GM23338 (cell line): ENCODE results near the gene NUDT4B. TPM values are rescaled to one million over a fixed set of nuclear protein-coding genes. Genes with fewer than 3 reads are reported as not detected.
"Not testable (repeated sequence)": the region's sequence is repeated elsewhere in the genome, so short reads cannot be mapped to it uniquely, and the experiment has no call there.

Experiments used
- ATAC-seq: fragments of 200-7000 bp; cut with Tn5 transposase; 3 replicates; pipeline ENCODE4 v1.9.1; 2020
- DNase-seq: peaks from one replicate; pipeline ENCODE4 v3.0.0-alpha.2; 2015; ENCODE audit warnings: low spot score
- H2AFZ ChIP-seq: fragments of 200-600 bp; sonication (generic); 2 replicates; pipeline ENCODE4 v1.8.0; 2016; ENCODE audit warnings: antibody characterized with exemption, mild to moderate bottlenecking, moderate library complexity
- H3F3A ChIP-seq: fragments of 200-600 bp; sonication (generic); replicated peaks from 2 replicates; pipeline ENCODE4 v1.8.0; 2017; ENCODE audit warnings: antibody characterized with exemption, mixed run types, low read depth
- H3K27ac ChIP-seq: fragments of 200-600 bp; sonication (generic); 2 replicates; pipeline ENCODE4 v1.6.1; 2016; ENCODE audit warnings: low read depth
- H3K27me3 ChIP-seq: fragments of 200-600 bp; sonication (generic); 2 replicates; pipeline ENCODE4 v1.8.0; 2016; ENCODE audit warnings: mild to moderate bottlenecking, mixed run types, moderate library complexity; ENCODE audit not compliant: insufficient read depth
- H3K36me3 ChIP-seq: fragments of 200-600 bp; sonication (generic); 2 replicates; pipeline ENCODE4 v1.8.0; 2016; ENCODE audit warnings: mild to moderate bottlenecking; ENCODE audit not compliant: insufficient read depth
- H3K4me1 ChIP-seq: fragments of 200-600 bp; sonication (generic); 2 replicates; pipeline ENCODE4 v1.8.0; 2016; ENCODE audit warnings: mild to moderate bottlenecking, moderate library complexity; ENCODE audit not compliant: insufficient read depth
- H3K4me2 ChIP-seq: fragments of 200-600 bp; sonication (generic); 2 replicates; pipeline ENCODE4 v1.7.1; 2017; ENCODE audit warnings: mixed run types
- H3K4me3 ChIP-seq: fragments of 200-600 bp; sonication (generic); 2 replicates; pipeline ENCODE4 v1.6.1; 2016; ENCODE audit warnings: mixed run types
- H3K79me2 ChIP-seq: fragments of 200-600 bp; sonication (generic); replicated peaks from 2 replicates; pipeline ENCODE4 v1.8.0; 2017; ENCODE audit warnings: mild to moderate bottlenecking; ENCODE audit not compliant: insufficient read depth
- H3K9me2 ChIP-seq: fragments of 200-600 bp; sonication (generic); 2 replicates; pipeline ENCODE4 v1.8.0; 2017; ENCODE audit not compliant: insufficient read depth
- H4K20me1 ChIP-seq: fragments of 200-600 bp; sonication (generic); replicated peaks from 2 replicates; pipeline ENCODE4 v1.8.0; 2017; ENCODE audit warnings: mild to moderate bottlenecking; ENCODE audit not compliant: insufficient read depth
- H3K27ac Mint-ChIP-seq: 2 replicates; pipeline ENCODE4 v1.8.0; 2020; ENCODE audit warnings: inconsistent platforms, mild to moderate bottlenecking, moderate library complexity, mixed read lengths
- H3K27me3 Mint-ChIP-seq: 3 replicates; pipeline ENCODE4 v1.8.0; 2022; ENCODE audit warnings: low read depth, mild to moderate bottlenecking, moderate library complexity, mixed read lengths, inconsistent platforms; ENCODE audit not compliant: insufficient read depth, poor library complexity
- H3K36me3 Mint-ChIP-seq: 3 replicates; pipeline ENCODE4 v1.8.0; 2021; ENCODE audit warnings: low read depth, mild to moderate bottlenecking, inconsistent platforms, moderate library complexity, mixed read lengths
- H3K4me1 Mint-ChIP-seq: 3 replicates; pipeline ENCODE4 v1.8.0; 2020; ENCODE audit warnings: mild to moderate bottlenecking, inconsistent platforms, mixed read lengths
- H3K4me3 Mint-ChIP-seq: 3 replicates; pipeline ENCODE4 v1.8.0; 2021; ENCODE audit warnings: moderate library complexity, mild to moderate bottlenecking, inconsistent platforms, mixed read lengths
- H3K9me3 Mint-ChIP-seq: 3 replicates; pipeline ENCODE4 v1.8.0; 2020; ENCODE audit warnings: moderate library complexity, mild to moderate bottlenecking, inconsistent platforms, mixed read lengths
- polyA plus RNA-seq: library from polyadenylated mRNA; unstranded; fragments of >200 nt; fragmentation: Nextera tagmentation; extraction: Ambion mirVana; gene quantifications from 2 replicates; pipeline ENCODE4 v1.2.1, GENCODE V29; 2016
- total RNA-seq: library from RNA; depleted of rRNA; stranded (reverse); fragments of >200 nt; shearing (Covaris generic); gene quantifications from 2 replicates; pipeline ENCODE4 v1.2.3, GENCODE V29; 2014

Gene NUDT4B
- total and polyA plus RNA-seq, 2 experiments from 2014 or later: 28.1 TPM; not detected in 1

DNA sequence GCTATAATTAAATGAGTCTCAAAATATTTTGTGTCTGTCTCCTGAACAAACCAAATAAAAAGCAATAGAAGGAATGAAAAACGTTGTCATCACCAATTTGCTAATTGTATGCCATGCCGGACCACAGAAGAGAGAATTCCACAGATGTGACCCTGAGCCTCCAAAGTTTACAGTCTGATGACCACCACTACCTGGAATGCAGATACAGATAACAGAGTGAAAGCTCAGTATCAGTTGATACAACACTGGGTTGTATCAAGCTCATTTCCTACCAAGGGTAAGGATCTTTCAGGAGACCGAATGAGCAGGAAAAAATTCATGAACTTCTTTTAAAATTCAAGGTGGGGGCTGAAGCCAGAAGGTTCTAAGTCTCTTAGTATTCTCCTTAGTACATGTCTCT lies 25.1 kb upstream of the NUDT4B start:
- not testable (repeated sequence) for H3K4me1 ChIP-seq, H4K20me1 ChIP-seq, H3K4me3 Mint-ChIP-seq, H3K9me2 ChIP-seq, H3K36me3 ChIP-seq, H3K4me2 ChIP-seq, H3K4me1 Mint-ChIP-seq, H3K36me3 Mint-ChIP-seq, H3F3A ChIP-seq, DNase-seq, H3K9me3 Mint-ChIP-seq, H3K27me3 Mint-ChIP-seq, H3K79me2 ChIP-seq, H2AFZ ChIP-seq, H3K27ac Mint-ChIP-seq, H3K27ac ChIP-seq, H3K4me3 ChIP-seq, ATAC-seq, H3K27me3 ChIP-seq

DNA sequence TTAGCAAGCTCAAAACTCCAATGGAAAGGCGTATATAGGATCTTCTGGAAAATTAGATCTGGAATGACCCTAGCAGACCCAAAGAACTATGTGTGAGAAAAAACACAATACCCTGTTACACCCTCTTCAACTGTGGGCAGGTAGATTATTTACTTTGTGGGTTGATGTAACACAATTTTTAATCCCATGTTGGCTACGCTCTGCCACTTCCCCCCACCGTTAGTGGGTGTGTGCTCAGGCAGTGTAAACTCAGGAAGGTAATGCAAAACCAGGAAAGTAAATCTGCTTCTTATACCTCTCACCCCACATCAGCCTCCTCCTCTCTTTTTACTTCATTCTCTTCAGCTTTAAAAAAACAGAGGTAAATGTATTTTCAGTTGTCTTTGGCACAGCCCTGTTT lies 23.7 kb upstream of the NUDT4B start:
- H3K4me2 ChIP-seq, H3K9me3 Mint-ChIP-seq, ATAC-seq, H2AFZ ChIP-seq, H4K20me1 ChIP-seq, H3K27ac ChIP-seq, H3K27ac Mint-ChIP-seq, H3F3A ChIP-seq, H3K4me3 Mint-ChIP-seq, DNase-seq, H3K4me1 ChIP-seq, H3K4me1 Mint-ChIP-seq, H3K36me3 ChIP-seq, H3K27me3 Mint-ChIP-seq, H3K27me3 ChIP-seq, H3K9me2 ChIP-seq, H3K4me3 ChIP-seq, H3K36me3 Mint-ChIP-seq, H3K79me2 ChIP-seq: not testable (repeated sequence)

DNA sequence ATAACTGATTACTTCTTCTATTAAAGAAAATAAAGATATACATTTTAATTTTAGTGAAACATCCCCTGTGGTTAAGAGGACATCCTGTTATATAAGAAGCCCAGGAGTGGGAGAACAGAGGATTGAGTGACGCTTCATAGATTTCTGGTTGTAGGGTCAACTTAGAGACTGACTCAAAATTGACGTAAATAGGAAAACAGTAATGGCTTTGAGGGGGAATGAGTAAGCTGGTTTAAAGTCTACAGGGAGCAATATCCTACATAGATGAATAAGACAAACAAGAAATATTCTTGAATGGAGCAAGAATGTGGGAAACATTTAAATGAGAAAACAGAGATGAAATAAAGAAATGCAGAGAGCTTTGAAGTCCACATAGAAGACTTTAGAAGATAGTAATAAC lies 20.7 kb upstream of the NUDT4B start:
- H3K27ac ChIP-seq, H3F3A ChIP-seq, H3K79me2 ChIP-seq, H3K9me3 Mint-ChIP-seq, H3K27me3 Mint-ChIP-seq, H3K27ac Mint-ChIP-seq, H3K36me3 Mint-ChIP-seq, H3K4me3 Mint-ChIP-seq, H3K36me3 ChIP-seq, H3K4me2 ChIP-seq, H3K9me2 ChIP-seq, H3K4me3 ChIP-seq, H3K4me1 ChIP-seq, H4K20me1 ChIP-seq, ATAC-seq, H3K4me1 Mint-ChIP-seq, H3K27me3 ChIP-seq, H2AFZ ChIP-seq, DNase-seq: not testable (repeated sequence)

DNA sequence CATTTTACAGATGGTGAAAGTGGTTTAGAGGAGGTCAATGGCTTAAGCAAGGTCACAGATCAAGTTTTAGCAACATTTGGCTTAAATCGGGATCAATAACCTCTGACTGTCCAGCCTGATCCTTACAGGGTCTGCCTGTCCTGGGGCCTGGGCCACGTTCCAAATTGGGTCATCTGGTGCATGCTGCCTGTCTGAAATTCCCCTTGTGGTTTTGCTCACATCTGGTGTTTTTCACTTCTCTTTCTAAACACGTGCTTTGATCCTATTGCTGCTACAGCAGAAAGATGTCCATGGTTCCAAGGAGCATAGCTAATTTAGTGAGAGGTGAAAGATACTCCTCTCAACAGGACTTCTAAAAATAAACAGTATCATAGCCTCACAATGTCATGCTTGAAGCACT lies 19.4 kb upstream of the NUDT4B start:
- not testable (repeated sequence) for H3K4me1 Mint-ChIP-seq, H3K27ac Mint-ChIP-seq, ATAC-seq, H3F3A ChIP-seq, H3K4me3 ChIP-seq, H2AFZ ChIP-seq, DNase-seq, H3K9me3 Mint-ChIP-seq, H3K36me3 Mint-ChIP-seq, H3K27me3 ChIP-seq, H3K27me3 Mint-ChIP-seq, H4K20me1 ChIP-seq, H3K27ac ChIP-seq, H3K4me2 ChIP-seq, H3K9me2 ChIP-seq, H3K79me2 ChIP-seq, H3K36me3 ChIP-seq, H3K4me3 Mint-ChIP-seq, H3K4me1 ChIP-seq

DNA sequence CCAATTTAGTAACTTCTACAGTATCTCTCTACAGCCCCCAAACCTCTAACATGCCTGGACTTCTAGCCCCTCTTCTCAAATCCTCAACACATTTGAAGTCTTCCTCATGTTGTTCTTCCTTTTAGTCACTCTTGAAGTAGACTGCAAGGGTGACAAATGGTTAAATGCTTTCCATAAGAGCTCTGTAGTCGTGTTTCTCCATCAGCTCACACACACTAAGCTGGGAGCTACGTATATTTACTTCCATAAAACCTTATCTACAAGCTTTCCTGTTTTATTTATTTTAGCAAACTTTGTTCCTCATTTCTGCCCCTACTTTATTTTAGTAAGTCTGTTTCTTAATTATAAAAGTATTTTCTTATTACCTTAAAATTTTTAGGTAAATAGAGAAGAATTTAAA lies 19.0 kb upstream of the NUDT4B start:
- not testable (repeated sequence) for DNase-seq, H3K4me3 ChIP-seq, H3K27me3 Mint-ChIP-seq, H3K4me1 ChIP-seq, H3K9me3 Mint-ChIP-seq, H3K4me2 ChIP-seq, H3K9me2 ChIP-seq, H4K20me1 ChIP-seq, H3K27me3 ChIP-seq, H3K27ac ChIP-seq, H3K27ac Mint-ChIP-seq, H3K79me2 ChIP-seq, H3K4me1 Mint-ChIP-seq, H3K36me3 Mint-ChIP-seq, H2AFZ ChIP-seq, H3K4me3 Mint-ChIP-seq, H3F3A ChIP-seq, ATAC-seq, H3K36me3 ChIP-seq

DNA sequence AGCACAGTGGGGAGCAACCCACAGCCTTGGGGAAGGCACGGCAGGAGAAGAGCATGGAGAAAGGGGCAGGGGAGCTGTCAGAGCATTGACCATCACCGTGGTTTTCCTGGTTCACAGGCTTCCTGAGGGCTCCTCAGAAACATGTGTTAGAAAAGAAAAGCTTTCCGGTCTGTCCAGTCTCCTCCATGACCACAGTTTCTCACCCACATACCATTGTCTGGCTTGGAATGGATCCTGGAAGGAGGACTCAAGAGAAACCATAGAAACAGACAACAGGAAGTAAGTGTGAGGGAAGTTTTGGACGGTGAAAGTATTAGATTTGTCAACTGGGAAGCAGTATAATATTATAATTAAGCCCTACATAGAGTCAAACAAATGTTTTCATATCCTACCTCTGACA lies 16.3 kb upstream of the NUDT4B start:
- not testable (repeated sequence) for H3K4me2 ChIP-seq, H3K4me1 Mint-ChIP-seq, H3K79me2 ChIP-seq, H3K36me3 Mint-ChIP-seq, H3K4me3 Mint-ChIP-seq, H3K9me3 Mint-ChIP-seq, H3K9me2 ChIP-seq, H4K20me1 ChIP-seq, H3K27ac ChIP-seq, H3K27me3 Mint-ChIP-seq, H2AFZ ChIP-seq, H3K27me3 ChIP-seq, H3K4me1 ChIP-seq, DNase-seq, ATAC-seq, H3K27ac Mint-ChIP-seq, H3F3A ChIP-seq, H3K36me3 ChIP-seq, H3K4me3 ChIP-seq

DNA sequence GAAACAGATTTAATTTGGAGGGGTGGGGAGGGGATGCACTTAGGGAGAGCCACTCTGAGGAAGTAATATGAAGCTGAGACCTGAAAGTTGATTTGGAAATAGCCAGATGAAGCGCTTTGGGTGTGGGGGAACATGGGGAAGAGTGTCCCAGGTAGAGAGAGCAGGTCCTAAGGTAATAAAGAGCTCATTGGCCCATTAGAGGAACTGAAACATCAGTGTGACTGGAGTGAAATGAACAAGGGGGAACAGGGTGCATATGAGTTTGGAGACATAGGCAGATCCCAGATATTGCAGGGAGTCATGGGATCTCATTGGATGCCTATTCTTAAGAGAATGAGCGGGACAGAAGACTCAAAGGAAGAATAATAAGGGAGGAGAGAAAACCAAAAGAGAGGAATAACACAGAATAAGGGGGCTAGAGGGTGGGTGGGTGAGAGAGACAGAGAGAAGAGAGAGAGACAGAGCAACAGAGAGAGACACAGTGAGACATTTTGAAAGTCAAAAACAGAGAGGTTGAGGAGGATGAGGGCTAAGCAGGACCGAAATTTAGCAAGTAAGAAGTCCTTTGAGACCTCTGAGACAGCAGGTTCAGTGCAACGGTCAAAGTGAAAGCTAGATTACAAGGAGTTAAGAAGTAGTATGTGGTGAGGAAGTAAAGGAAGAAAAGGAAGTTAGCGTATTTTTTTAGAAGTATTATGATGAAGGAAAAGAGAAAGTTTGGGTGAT lies 14.8 kb upstream of the NUDT4B start:
- H3K79me2 ChIP-seq, H3K27me3 ChIP-seq, ATAC-seq, H3K4me1 ChIP-seq, H3K36me3 Mint-ChIP-seq, H3K27me3 Mint-ChIP-seq, H3F3A ChIP-seq, DNase-seq, H2AFZ ChIP-seq, H3K27ac Mint-ChIP-seq, H3K4me3 Mint-ChIP-seq, H3K9me3 Mint-ChIP-seq, H3K4me3 ChIP-seq, H3K27ac ChIP-seq, H3K4me1 Mint-ChIP-seq, H3K9me2 ChIP-seq, H4K20me1 ChIP-seq, H3K4me2 ChIP-seq, H3K36me3 ChIP-seq: not testable (repeated sequence)
